K562 (cell line): ENCODE results near the gene TTC27. TPM values are rescaled to one million over a fixed set of nuclear protein-coding genes. Genes with fewer than 3 reads are reported as not detected.

Source experiments
- ATAC-seq: fragments of 200-7000 bp; cut with Tn5 transposase; 3 replicates; pipeline ENCODE4 v1.9.1; 2020; ENCODE audit warnings: moderate library complexity
- BruUV-seq: library from RNA; stranded (reverse); fragments of 400-500 nt; replicated peaks from 2 replicates; lab custom pipeline; 2021; lab: Mats Ljungman, UMichigan
- CTCF ChIA-PET: fragments of 300-600 bp; formaldehyde crosslinking; extraction: SDS; loops from one replicate; lab custom pipeline; 2021; ENCODE audit warnings: low intra/inter-chr PET ratio; lab: Yijun Ruan, JAX
- POLR2A ChIA-PET: fragments of 300-600, 350-650 bp; sonication (Branson Sonifier 250); formaldehyde crosslinking; extraction: SDS; loops from one replicate; lab custom pipeline; 2021; ENCODE audit warnings: antibody characterized with exemption, inconsistent platforms; lab: Yijun Ruan, JAX
- DNase-seq, 4 experiments: peaks; one replicate each; pipeline versions ENCODE4 v3.0.0 to v3.0.0-alpha.2; 2011 to 2018; ENCODE audit warnings: low spot score in 3 of 4, mixed read lengths in 3 of 4; ENCODE audit errors: extremely low read depth in 1 of 4
- FAIRE-seq: peaks from 2 replicates; lab custom pipeline; 2011; peaks lifted over from hg19 to GRCh38; lab: Jason Lieb, UNC
- H2AFZ ChIP-seq: 2 replicates; pipeline ENCODE4 v1.6.0; 2011; ENCODE audit warnings: low read depth, low read length, control low read depth, inconsistent platforms
- H3K27ac ChIP-seq: fragments of 200-600 bp; 3 replicates; pipeline ENCODE4 v1.8.0; 2011; ENCODE audit warnings: low read depth, mild to moderate bottlenecking, control low read depth, inconsistent platforms, low read length, moderate library complexity, mixed read lengths; ENCODE audit errors: extremely low read depth
- H3K27me3 ChIP-seq, 2 experiments: fragments of 300-600 bp in 1 of 2; 2 replicates in 1 of 2; 3 replicates in 1 of 2; pipeline versions ENCODE4 v1.6.0 to v1.8.0; 2011; ENCODE audit warnings: inconsistent platforms in 2 of 2, low read length in 2 of 2, mild to moderate bottlenecking in 1 of 2, mixed read lengths in 1 of 2, moderate library complexity in 1 of 2; ENCODE audit not compliant: control insufficient read depth in 2 of 2, insufficient read depth in 2 of 2
- H3K36me3 ChIP-seq: fragments of 300-600 bp; 3 replicates; pipeline ENCODE4 v1.8.0; 2011; ENCODE audit warnings: mild to moderate bottlenecking, low read length, inconsistent platforms; ENCODE audit not compliant: control insufficient read depth, insufficient read depth
- H3K4me1 ChIP-seq, 2 experiments: fragments of 200-600 bp in 1 of 2; replicated peaks in 1 of 2; 2 replicates in 1 of 2; 3 replicates in 1 of 2; pipeline versions ENCODE4 v1.5.1 to v1.8.0; 2011; ENCODE audit warnings: inconsistent platforms in 2 of 2, low read length in 2 of 2, mild to moderate bottlenecking in 1 of 2, mixed read lengths in 1 of 2, moderate library complexity in 1 of 2; ENCODE audit not compliant: control insufficient read depth in 2 of 2, insufficient read depth in 2 of 2
- H3K4me2 ChIP-seq: 2 replicates; pipeline ENCODE4 v1.6.1; 2011; ENCODE audit warnings: low read length, control low read depth, inconsistent platforms, mixed read lengths; ENCODE audit not compliant: insufficient read depth
- H3K4me3 ChIP-seq: fragments of 200-600 bp; sonication (generic), shearing (Covaris generic); 2 replicates; pipeline ENCODE4 v1.5.1; 2016; ENCODE audit warnings: control low read depth, inconsistent platforms
- H3K79me2 ChIP-seq: fragments of 200-600 bp; 3 replicates; pipeline ENCODE4 v1.8.0; 2011; ENCODE audit warnings: low read length, inconsistent platforms; ENCODE audit not compliant: control insufficient read depth, insufficient read depth
- H3K9ac ChIP-seq, 2 experiments: 2 replicates each; pipeline versions ENCODE4 v1.6.0 to v1.6.1; 2011; ENCODE audit warnings: low read depth in 2 of 2, low read length in 2 of 2, control low read depth in 1 of 2, inconsistent platforms in 1 of 2, mild to moderate bottlenecking in 1 of 2, mixed read lengths in 1 of 2; ENCODE audit not compliant: insufficient read depth in 1 of 2
- H3K9me1 ChIP-seq: one replicate; pipeline ENCODE4 v1.6.0; 2011; ENCODE audit warnings: inconsistent platforms, mild to moderate bottlenecking, low read length, moderate library complexity; ENCODE audit not compliant: control insufficient read depth, insufficient read depth
- H3K9me3 ChIP-seq: replicated peaks from 2 replicates; pipeline ENCODE4 v1.5.1; 2011; ENCODE audit warnings: low read depth, low read length, inconsistent platforms; ENCODE audit not compliant: control insufficient read depth, insufficient read depth
- H4K20me1 ChIP-seq: replicated peaks from 2 replicates; pipeline ENCODE4 v1.6.1; 2011; ENCODE audit warnings: low read length, inconsistent platforms, mixed read lengths; ENCODE audit not compliant: control insufficient read depth, insufficient read depth
- HOXB6 ChIP-seq: fragments of 250-450 bp; sonication (Bioruptor Pico); IDR thresholded peaks from 2 replicates; pipeline ENCODE4 v1.5.1; 2022; ENCODE audit warnings: mild to moderate bottlenecking, borderline replicate concordance
- MTA2 ChIP-seq: fragments of 450-650 bp; IDR thresholded peaks from 2 replicates; pipeline ENCODE4 v1.6.1; 2016; ENCODE audit warnings: low read depth
- SRSF1 ChIP-seq: fragments of 200-400 bp; formaldehyde crosslinking; IDR thresholded peaks from 2 replicates; pipeline ENCODE4 v1.6.1; 2017; ENCODE audit warnings: mild to moderate bottlenecking, low read depth, low read length, moderate library complexity
- TAF7 ChIP-seq: fragments of 450-650 bp; IDR thresholded peaks from 2 replicates; pipeline ENCODE4 v1.6.1; 2016; ENCODE audit warnings: missing genetic modification characterization, missing compliant biosample characterization
- TCF7 ChIP-seq: sonication (generic); IDR thresholded peaks from 2 replicates; pipeline ENCODE4 v1.6.1; 2016; ENCODE audit warnings: antibody characterized with exemption, borderline replicate concordance
- TFAM ChIP-seq: fragments of 250-450 bp; sonication (Bioruptor Pico); conservative IDR thresholded peaks from 2 replicates; pipeline ENCODE4 v1.5.0; 2021; ENCODE audit warnings: mild to moderate bottlenecking, moderate library complexity
- XRCC4 ChIP-seq: IDR thresholded peaks from one replicate; pipeline ENCODE4 v1.6.1; 2011; ENCODE audit not compliant: insufficient read depth, insufficient read length; ENCODE audit errors: extremely low read depth
- ZNF165 ChIP-seq: fragments of 250-450 bp; sonication (Bioruptor Pico); IDR thresholded peaks from 2 replicates; pipeline ENCODE4 v1.4.0; 2020; ENCODE audit warnings: borderline replicate concordance
- ZNF766 ChIP-seq: fragments of 200-800 bp; sonication (Bioruptor generic); conservative IDR thresholded peaks from 2 replicates; pipeline ENCODE4 v1.6.1; 2016; ENCODE audit warnings: missing genetic modification characterization, missing compliant biosample characterization
- WGBS: fragments of 100-300 bp; shearing (Covaris generic); methylation state at CpG from one replicate; pipeline ENCODE4 v1.1.6; 2016; ENCODE audit warnings: low coverage, mixed read lengths; ENCODE audit not compliant: insufficient coverage; ENCODE audit errors: missing lambda C conversion rate; 5-methylcytosine and 5-hydroxymethylcytosine counted together
- in situ Hi-C: fragments of 300-500 bp; cut with MboI; formaldehyde crosslinking; loops from 4 replicates; pipeline ENCODE4 v1.15.0; 2018; ENCODE audit warnings: inconsistent platforms, mixed read lengths
- intact Hi-C: fragments of 100-400 bp; cut with micrococcal nuclease; formaldehyde crosslinking; loops from 2 replicates; pipeline ENCODE4 v1.14.2; 2022
- polyA plus RNA-seq, 8 experiments: library from polyadenylated mRNA; depleted of rRNA in 4 of 8; stranded (reverse) in 5 of 8; unstranded in 3 of 8; fragments of >200 nt; fragmentation: Nextera tagmentation in 2 of 8; fragmentation: Illumina TruSeq in 1 of 8; extraction: Ambion mirVana in 2 of 8; extraction: Trizol in 1 of 8; gene quantifications; 2 replicates each; pipeline versions ENCODE4 v1.2.1 to v1.2.3, GENCODE V29; 2011 to 2014; ENCODE audit warnings: inconsistent platforms in 1 of 8, missing spikeins in 1 of 8
- total RNA-seq, 7 experiments: library from RNA; depleted of rRNA in 6 of 7; stranded (reverse); fragments of >200 nt in 6 of 7; fragmentation: Illumina TruSeq in 2 of 7; extraction: Trizol in 2 of 7; gene quantifications; 2 replicates each; pipeline versions ENCODE4 v1.2.1 to v1.2.3, GENCODE V29; 2011 to 2021; ENCODE audit warnings: low replicate concordance in 1 of 7
- TF ChIP-seq, protein P1 (sequence below): fragments of 250-450 bp; sonication (Bioruptor Pico); IDR thresholded peaks from 2 replicates; pipeline ENCODE4 v1.4.0; 2020; ENCODE audit warnings: borderline replicate concordance
- TF ChIP-seq, protein P2 (sequence below), 2 experiments: fragments of 450-650 bp; IDR thresholded peaks; 2 replicates each; pipeline ENCODE4 v1.6.1; 2016

Gene TTC27
- total and polyA plus RNA-seq, 9 of the 15 experiments (the other 6 are each of a cell fraction or from before 2014, with no cell fraction given) = 44.3 to 93.4 (median 57.3) TPM

DNA sequence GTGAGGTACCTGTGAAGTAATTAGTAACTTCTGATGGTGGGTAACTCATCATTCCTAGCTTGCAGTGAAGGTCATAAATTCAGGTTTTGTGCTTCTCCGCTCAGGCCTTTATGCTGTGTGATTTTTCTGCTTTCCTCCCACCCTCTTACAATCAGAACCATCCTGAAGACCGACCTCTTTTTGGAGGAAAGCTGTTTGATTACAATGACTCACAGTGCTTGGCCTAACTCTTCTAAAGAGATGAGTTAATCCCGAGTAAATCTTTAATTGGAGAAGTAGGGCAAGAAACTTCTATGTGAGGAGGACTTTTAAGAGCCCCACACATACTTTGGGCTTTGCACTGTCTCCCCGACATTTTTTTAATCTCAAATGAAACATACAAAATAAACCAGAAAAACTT is 53.1 kb downstream of the TTC27 start:
- H3K36me3 ChIP-seq = peaks cover 37% of the 10 kb centered on the region; the same call in 2 of the 3 replicates
- no peaks in the 10 kb centered on the region for H3K9me1 ChIP-seq
- H3K79me2 ChIP-seq = no peaks in the 10 kb centered on the region
- 78% methylated on average over 4 of the region's 4 CpGs for WGBS
- FAIRE-seq (peak; percentile 29), DNase-seq (no peak), ATAC-seq (no peak)
- H3K27ac ChIP-seq = no peak overlapping the region
- H4K20me1 ChIP-seq = no peaks in the 10 kb centered on the region
- POLR2A ChIA-PET = no interaction called here
- CTCF ChIA-PET = no interaction called here
- intact Hi-C loops (no loop called here), in situ Hi-C loops (no loop called here)
- no peaks in the 10 kb centered on the region for H3K4me1 ChIP-seq
- H3K4me3 ChIP-seq = no peak overlapping the region
- no peak overlapping the region for H3K4me2 ChIP-seq
- no peak overlapping the region for H3K9ac ChIP-seq
- H2AFZ ChIP-seq = no peak overlapping the region
- H3K27me3 ChIP-seq = no peaks in the 10 kb centered on the region
- H3K9me3 ChIP-seq = no peaks in the 10 kb centered on the region
- BruUV-seq = no TSS peak
- TF ChIP-seq TFAM (CRISPR knock-in tag) (no peak), ZNF766 (CRISPR knock-in tag) (no peak), MTA2 (no peak), SRSF1 (no peak), TCF7 (no peak), HOXB6 (CRISPR knock-in tag) (no peak), TAF7 (no peak), ZNF165 (CRISPR knock-in tag) (no peak), XRCC4 (no peak)
- TF ChIP-seq, protein P1, sequence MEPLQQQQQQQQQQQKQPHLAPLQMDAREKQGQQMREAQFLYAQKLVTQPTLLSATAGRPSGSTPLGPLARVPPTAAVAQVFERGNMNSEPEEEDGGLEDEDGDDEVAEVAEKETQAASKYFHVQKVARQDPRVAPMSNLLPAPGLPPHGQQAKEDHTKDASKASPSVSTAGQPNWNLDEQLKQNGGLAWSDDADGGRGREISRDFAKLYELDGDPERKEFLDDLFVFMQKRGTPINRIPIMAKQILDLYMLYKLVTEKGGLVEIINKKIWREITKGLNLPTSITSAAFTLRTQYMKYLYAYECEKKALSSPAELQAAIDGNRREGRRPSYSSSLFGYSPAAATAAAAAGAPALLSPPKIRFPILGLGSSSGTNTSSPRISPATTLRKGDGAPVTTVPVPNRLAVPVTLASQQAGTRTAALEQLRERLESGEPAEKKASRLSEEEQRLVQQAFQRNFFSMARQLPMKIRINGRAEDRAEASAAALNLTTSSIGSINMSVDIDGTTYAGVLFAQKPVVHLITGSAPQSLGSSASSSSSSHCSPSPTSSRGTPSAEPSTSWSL (CRISPR knock-in tag) = no peak
- TF ChIP-seq, protein P2, sequence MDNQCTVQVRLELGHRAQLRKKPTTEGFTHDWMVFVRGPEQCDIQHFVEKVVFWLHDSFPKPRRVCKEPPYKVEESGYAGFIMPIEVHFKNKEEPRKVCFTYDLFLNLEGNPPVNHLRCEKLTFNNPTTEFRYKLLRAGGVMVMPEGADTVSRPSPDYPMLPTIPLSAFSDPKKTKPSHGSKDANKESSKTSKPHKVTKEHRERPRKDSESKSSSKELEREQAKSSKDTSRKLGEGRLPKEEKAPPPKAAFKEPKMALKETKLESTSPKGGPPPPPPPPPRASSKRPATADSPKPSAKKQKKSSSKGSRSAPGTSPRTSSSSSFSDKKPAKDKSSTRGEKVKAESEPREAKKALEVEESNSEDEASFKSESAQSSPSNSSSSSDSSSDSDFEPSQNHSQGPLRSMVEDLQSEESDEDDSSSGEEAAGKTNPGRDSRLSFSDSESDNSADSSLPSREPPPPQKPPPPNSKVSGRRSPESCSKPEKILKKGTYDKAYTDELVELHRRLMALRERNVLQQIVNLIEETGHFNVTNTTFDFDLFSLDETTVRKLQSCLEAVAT (IDR thresholded peaks at IDR 0.05) = no peak
